Activated naive CD4-positive, alpha-beta T cell treated with anti-CD3 and anti-CD28 coated beads, Interleukin-2, amount 50 U/mL, for 16 hours (primary cell): ENCODE data around the gene FRG2C.
"Not testable (repeated sequence)": the region's sequence is repeated elsewhere in the genome, so short reads cannot be mapped to it uniquely, and the experiment has no call there.

ENCODE experiments used
- DNase-seq: peaks from one replicate; pipeline ENCODE4 v3.0.0-alpha.2; 2020

Gene FRG2C

DNA sequence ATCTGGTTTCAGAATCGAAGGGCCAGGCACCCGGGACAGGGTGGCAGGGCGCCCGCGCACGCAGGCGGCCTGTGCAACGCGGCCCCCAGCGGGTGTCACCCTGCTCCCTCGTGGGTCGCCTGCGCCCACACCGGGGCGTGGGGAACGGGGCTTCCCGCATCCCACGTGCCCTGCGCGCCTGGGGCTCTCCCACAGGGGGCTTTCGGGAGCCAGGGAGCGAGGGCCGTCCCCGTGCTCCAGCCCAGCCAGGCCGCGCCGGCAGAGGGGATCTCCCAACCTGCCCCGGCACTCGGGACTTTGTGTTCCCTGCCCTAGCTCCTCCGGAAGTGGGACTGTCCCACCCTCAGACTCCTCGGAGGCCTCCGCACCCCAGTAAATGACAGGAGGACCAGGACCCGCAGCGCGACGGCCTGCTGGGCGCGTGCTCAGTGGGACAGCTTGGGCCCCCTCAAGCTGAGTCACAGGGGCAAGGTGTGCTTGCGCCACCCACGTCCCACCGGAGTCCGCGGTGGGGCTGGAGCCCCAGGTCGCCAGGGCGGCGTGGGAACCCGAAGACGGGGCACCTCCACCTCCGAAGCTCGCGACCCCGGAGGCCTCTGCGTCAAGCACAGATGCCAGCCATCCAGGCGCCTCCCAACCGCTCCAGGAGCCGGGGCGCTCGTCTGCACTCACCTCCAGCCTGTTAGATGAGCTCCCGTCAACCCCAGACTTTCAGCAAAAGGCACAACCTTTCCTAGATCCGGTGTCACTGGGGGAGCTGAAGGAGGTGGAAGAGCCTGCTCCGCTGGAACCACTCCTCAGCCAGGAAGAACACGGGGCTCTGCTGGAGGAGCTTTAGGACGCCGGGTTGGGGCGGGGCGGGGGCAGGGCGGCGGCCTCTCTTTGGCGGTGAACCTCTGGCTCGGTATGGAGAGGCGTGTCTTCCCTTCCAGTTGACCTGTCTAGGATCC, 5.5 kb downstream of the FRG2C start:
- DNase-seq = not testable (repeated sequence)

DNA sequence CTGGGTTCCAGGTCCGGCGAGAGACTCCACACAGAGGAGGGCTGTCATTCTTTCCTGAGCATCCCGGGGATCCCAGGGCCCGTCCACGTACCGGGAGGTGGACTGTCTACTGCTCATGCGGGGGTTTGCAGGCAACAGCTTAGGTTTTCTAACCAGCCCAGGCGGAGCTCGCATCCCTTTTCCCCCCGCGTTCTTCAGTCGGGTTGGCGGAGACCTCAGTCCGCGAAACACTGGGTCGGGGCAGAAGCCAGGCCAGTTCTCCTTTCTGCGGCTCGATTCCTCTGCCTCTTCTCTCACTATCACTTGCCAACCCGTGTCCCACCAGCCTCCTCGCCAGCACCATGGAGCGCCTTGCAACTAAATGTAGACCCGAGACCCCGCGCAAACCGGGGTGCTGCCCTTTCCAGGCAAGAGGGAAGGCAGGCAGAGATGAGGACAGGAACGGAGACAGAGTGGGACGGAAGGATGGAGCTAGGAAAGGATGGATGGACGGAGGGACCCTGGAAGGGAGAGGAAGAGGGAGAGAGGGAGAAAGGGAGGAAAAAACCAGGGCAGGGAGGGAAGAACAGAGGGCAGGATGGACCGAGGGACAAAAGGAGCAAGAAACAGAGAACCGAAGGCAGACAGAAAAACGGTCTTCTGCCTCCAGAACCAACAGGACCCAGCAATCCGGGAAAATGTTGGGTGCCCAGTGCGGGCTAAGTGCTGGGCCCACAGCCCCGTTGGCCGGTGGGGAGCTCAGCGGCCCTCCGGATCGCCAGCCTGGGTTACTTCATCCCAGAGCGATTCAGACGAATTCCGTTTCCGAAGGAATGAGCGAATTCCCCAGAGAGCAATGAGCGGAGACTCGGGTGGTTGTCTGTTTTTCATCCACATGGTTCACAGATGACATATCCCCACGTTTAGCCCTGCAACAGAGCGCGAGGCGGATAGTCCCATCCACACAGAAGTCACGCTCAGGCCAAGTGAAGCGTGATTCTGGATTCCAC, 6.5 kb downstream of the FRG2C start:
- not testable (repeated sequence) for DNase-seq

DNA sequence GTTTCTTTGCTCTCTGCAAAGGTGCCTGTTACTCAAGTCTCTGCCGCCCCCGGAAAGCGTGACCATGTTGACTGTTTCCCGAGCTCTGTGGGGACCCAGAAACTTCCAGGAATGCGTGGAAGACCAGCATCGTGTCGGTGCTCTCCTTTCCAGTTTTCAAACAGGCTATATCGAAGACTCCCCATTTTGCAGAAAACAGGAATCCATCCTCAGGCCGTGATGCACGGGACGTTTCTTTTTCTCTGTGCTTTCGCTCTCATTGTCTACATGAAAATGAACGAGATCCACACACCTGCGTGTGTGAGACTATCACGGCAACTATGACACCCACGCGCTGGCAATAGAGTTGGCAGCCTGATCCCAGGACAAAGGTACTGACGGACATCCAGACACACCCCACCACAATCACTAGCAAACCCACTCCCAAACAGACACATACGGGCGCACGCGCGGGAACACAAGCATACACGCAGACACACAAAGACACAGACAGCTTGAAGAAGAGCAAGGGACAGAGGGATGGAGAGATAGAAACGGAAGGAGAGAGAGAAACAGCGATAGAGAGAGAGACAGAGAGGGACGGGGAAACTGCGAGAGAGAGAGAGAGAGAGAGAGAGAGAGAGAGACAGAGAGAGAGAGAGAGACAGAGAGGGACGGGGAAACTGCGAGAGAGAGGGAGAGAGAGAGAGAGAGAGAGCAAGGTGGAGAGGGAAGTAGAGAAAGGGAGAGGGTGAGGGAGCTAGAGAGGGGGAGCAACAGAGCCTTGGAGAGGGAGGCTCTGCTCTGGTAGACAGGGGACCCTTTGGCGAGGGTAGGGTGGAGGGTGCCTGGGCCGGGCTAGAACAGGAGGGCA, 7.4 kb downstream of the FRG2C start:
- not testable (repeated sequence) for DNase-seq

DNA sequence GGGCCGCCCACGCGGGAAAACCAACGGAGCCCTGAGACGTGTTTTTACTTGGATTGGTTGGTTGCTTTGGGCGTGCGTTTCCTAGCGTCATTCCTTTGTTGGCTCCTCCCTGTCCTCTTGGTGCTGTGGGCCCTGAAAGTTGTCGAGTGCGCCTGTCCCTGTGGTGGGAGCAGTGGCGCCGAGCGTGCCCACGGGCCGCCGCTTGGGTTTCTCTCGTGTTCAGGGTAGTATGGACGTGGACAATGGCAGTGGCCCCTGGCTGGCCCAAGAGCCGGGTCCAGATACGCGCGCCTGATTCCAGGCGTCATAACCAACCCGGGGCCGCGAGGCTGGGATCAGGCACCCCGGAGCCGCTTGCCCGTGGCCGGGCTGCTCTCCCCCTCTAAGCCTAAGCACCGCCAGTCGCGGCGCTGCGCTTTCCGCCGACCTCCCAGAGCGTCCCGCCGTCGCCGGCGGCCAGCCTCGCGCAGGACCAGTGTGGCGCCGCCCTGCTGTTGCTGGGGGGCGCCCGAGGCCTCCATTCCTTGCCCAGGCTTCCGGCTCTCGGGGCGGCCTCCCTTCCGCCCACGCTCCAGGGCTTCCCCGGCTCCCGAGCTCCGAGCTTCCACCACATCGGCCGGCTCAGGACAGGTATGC, 8.1 kb downstream of the FRG2C start:
- DNase-seq = not testable (repeated sequence)

DNA sequence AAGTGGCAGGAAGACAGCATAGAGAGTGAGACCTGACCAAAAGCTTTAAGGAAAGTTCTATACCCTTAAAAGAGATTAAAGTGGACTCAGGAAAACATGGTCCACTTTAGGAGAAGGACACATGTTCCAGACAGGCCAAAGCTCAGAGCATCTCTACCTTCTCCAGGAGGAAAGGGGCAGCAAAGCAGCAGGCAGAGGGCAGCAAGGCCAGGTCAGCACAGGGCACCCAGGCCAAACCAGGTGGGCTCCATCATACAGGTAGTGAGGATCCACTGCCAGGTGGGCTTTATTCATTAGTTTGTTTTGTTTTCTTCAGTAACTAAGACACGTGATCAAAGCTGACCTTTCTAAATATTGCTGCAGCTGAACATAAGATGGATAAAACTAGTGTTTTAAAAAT, 19.8 kb downstream of the FRG2C start:
- not testable (repeated sequence) for DNase-seq

DNA sequence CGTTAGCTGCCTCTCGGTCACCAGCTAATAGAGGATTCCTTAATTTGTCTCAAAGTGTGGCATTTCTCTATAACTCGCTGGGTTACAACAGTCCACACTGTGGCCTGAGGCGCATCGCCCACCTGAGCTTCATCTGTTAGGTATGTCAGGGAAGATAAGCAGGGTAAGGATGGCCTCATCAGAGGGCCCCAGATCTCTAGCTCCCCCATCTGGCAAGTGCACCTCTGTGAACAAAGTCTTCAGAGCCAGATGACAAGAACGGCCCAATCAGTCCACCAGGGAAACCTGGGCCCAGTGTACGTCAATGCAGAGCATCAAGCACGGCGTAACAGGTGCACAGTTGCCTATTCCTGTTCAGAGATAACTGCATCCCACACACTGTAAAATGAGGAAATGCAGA, 23.2 kb downstream of the FRG2C start:
- no peak for DNase-seq

DNA sequence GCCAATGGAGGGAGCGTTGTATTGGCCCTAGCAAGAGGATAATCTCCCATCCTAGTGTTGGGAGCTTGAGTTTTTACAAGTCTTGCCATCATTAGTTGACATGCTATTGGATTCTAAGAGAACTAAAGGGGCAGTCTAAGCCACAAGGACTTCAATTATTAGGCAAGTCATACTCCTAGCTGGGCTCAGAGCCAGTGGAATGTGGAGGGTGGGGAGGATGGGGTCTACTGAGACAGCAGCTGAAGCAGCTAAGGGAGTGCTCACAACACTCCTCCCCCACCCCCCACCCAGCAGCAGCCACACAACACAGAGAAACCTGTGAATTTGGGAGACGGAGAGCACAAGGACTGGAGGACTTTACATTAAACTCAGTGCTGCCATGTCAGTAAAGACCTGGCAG, 27.9 kb downstream of the FRG2C start:
- DNase-seq = no peak
